Neural progenitor cell (in vitro differentiated cells): Measurements from ENCODE around the gene ZNF135.

Experiments
- CTCF ChIP-seq: fragments of 200-600 bp; sonication (generic); IDR thresholded peaks from 2 replicates; pipeline ENCODE4 v1.5.1; 2017; ENCODE audit warnings: antibody characterized with exemption, mild to moderate bottlenecking
- EZH2phosphoT487 ChIP-seq: fragments of 200-600 bp; sonication (generic); IDR thresholded peaks from 2 replicates; pipeline ENCODE4 v1.6.1; 2017; ENCODE audit warnings: antibody characterized with exemption

- TF ChIP-seq EZH2phosphoT487 = no peak
- TF ChIP-seq CTCF = no peak
These were observed 11.4 kb upstream of the ZNF135 start for GRCh38 chr19:58047672-58048071.
